Gastrocnemius medialis (tissue), 4 donors: Measurements from ENCODE around the gene KRT15.

ENCODE experiments used
- POLR2A ChIP-seq, 2 donors: fragments of 450-650 bp; IDR thresholded peaks; one replicate each; pipeline ENCODE4 v1.6.1; 2017; ENCODE audit warnings: antibody characterized with exemption in 2 of 2, mild to moderate bottlenecking in 2 of 2, moderate library complexity in 2 of 2
- TF ChIP-seq, protein P1 (sequence below), 5 experiments: fragments of 450-650 bp in 3 of 5; fragments of 200-600 bp in 2 of 5; sonication (generic) in 2 of 5; IDR thresholded peaks in 4 of 5; conservative IDR thresholded peaks in 1 of 5; 1 replicate in 4 of 5; 2 replicates in 1 of 5; pipeline ENCODE4 v1.5.1; 2016 to 2019; ENCODE audit warnings: antibody characterized with exemption in 5 of 5, mild to moderate bottlenecking in 3 of 5, moderate library complexity in 3 of 5

DNA sequence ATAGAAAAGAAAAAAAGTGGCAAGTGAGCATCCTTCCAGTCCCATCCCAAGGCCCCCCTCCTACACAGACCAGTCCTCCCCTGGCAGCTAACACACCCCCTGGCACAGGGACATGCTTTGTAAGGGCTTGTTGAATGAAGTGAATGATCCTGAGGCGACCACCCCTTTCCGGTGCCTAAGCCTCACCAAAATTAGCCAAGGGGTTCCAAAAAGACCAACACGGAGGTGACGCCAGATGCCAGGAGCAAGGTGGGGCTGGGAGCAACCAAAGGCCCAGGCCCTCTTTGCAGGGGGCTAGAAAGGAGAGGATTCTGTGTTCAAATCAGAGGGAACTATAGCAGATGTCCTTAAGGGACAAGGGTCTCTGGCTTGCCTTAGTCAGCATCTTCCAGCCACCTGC lies 43.3 kb downstream of the KRT15 start:
- TF ChIP-seq POLR2A (IDR thresholded peaks at IDR 0.05), result no peak
- TF ChIP-seq, protein P1, sequence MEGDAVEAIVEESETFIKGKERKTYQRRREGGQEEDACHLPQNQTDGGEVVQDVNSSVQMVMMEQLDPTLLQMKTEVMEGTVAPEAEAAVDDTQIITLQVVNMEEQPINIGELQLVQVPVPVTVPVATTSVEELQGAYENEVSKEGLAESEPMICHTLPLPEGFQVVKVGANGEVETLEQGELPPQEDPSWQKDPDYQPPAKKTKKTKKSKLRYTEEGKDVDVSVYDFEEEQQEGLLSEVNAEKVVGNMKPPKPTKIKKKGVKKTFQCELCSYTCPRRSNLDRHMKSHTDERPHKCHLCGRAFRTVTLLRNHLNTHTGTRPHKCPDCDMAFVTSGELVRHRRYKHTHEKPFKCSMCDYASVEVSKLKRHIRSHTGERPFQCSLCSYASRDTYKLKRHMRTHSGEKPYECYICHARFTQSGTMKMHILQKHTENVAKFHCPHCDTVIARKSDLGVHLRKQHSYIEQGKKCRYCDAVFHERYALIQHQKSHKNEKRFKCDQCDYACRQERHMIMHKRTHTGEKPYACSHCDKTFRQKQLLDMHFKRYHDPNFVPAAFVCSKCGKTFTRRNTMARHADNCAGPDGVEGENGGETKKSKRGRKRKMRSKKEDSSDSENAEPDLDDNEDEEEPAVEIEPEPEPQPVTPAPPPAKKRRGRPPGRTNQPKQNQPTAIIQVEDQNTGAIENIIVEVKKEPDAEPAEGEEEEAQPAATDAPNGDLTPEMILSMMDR (IDR thresholded peaks at IDR 0.05 in 4 of 5, conservative IDR thresholded peaks at IDR 0.05 in 1 of 5), result no peak
